HG03432 (cell line): Measurements from ENCODE around the gene SSR1.

Source experiments
- ATAC-seq: cut with Tn5 transposase; IDR thresholded peaks from one replicate; pipeline ENCODE4 v1.9.1; 2021; ENCODE audit warnings: mild to moderate bottlenecking, moderate library complexity; ENCODE audit not compliant: unreplicated experiment

SSR1 gene

DNA sequence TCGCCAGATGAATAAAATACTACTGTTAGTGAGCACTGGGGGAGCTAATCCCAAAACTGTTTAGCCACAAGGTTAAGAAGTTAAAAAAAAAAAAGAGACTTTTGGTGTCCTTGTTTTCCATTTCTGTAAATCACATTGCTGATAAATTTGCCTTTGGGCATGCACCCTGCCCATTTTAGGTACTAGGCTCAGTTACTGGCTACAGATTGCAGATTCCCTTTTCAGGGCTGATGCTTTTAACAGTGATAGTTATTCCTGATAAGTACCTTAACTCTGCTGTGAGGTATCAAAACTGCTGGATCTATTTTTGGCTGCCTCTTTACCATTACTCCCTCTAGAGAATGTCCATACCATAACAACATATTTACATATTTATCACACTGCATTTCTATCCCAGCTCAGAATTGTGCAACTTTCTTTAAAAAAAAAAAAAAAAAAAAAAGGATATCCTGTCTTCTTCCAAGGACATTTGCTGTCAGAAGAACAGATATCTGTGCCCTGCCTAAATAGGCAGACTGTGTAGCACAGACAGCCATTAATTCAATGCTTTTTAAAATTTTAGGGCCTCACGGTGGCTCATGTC, 94.5 kb downstream of the SSR1 start:
- no peak for ATAC-seq
